Caco-2 (cell line): ENCODE results near the gene TMC5. TPM values are rescaled to one million over a fixed set of nuclear protein-coding genes. Genes with fewer than 3 reads are reported as not detected.

ENCODE experiments used
- BruUV-seq: library from RNA; stranded (reverse); fragments of 400-500 nt; replicated peaks from 2 replicates; lab custom pipeline; 2021; lab: Mats Ljungman, UMichigan
- CTCF ChIA-PET: fragments of 300-600 bp; sonication (Branson Sonifier 250); formaldehyde crosslinking; loops from one replicate; lab custom pipeline; 2022; ENCODE audit warnings: antibody characterized with exemption; lab: Charles Lee
- POLR2A ChIA-PET: fragments of 300-600 bp; sonication (Branson Sonifier 250); formaldehyde crosslinking; loops from one replicate; lab custom pipeline; 2022; ENCODE audit warnings: antibody characterized with exemption; lab: Charles Lee
- DNase-seq, 2 experiments: peaks; one replicate each; pipeline versions ENCODE4 v3.0.0 to v3.0.0-alpha.2; 2020 to 2022
- H3K27me3 ChIP-seq: replicated peaks from 2 replicates; pipeline ENCODE4 v1.6.0; 2011; ENCODE audit warnings: low read length; ENCODE audit not compliant: control insufficient read depth, insufficient read depth
- H3K36me3 ChIP-seq: 2 replicates; pipeline ENCODE4 v1.5.1; 2011; ENCODE audit warnings: low read length; ENCODE audit not compliant: control insufficient read depth, insufficient read depth
- H3K4me1 ChIP-seq: fragments of 250-450 bp; sonication (Bioruptor Pico); 2 replicates; pipeline ENCODE4 v1.5.1; 2020; ENCODE audit warnings: mild to moderate bottlenecking
- H3K4me3 ChIP-seq: 2 replicates; pipeline ENCODE4 v1.5.1; 2011; ENCODE audit warnings: low read depth, mild to moderate bottlenecking, control low read depth, low read length
- H3K9me3 ChIP-seq: fragments of 250-450 bp; sonication (Bioruptor Pico); 2 replicates; pipeline ENCODE4 v1.5.1; 2020; ENCODE audit warnings: mild to moderate bottlenecking, moderate library complexity
- H3K27ac Mint-ChIP-seq: one replicate; pipeline ENCODE4 v1.8.0; 2022; ENCODE audit warnings: mixed read lengths; ENCODE audit not compliant: unreplicated experiment
- H3K27me3 Mint-ChIP-seq: one replicate; pipeline ENCODE4 v1.8.0; 2022; ENCODE audit warnings: mixed read lengths; ENCODE audit not compliant: insufficient read depth, unreplicated experiment
- H3K36me3 Mint-ChIP-seq: one replicate; pipeline ENCODE4 v1.8.0; 2022; ENCODE audit warnings: mild to moderate bottlenecking, mixed read lengths; ENCODE audit not compliant: insufficient read depth, unreplicated experiment
- H3K4me1 Mint-ChIP-seq: one replicate; pipeline ENCODE4 v1.8.0; 2022; ENCODE audit warnings: low read depth, mixed read lengths; ENCODE audit not compliant: unreplicated experiment
- H3K4me3 Mint-ChIP-seq: one replicate; pipeline ENCODE4 v1.8.0; 2022; ENCODE audit warnings: mild to moderate bottlenecking, moderate library complexity, mixed read lengths; ENCODE audit not compliant: unreplicated experiment
- H3K9me3 Mint-ChIP-seq: one replicate; pipeline ENCODE4 v1.8.0; 2022; ENCODE audit warnings: mixed read lengths; ENCODE audit not compliant: unreplicated experiment
- intact Hi-C: fragments of 100-400 bp; cut with micrococcal nuclease; formaldehyde crosslinking; loops from one replicate; pipeline ENCODE4 v1.10.0; 2022; ENCODE audit not compliant: unreplicated experiment
- total RNA-seq: library from RNA; stranded (reverse); gene quantifications from 2 replicates; pipeline ENCODE4 v1.2.3, GENCODE V29; 2022
- TF ChIP-seq, protein P1 (sequence below), 2 experiments: fragments of 200-600 bp in 1 of 2; IDR thresholded peaks; 1 replicate in 1 of 2; 2 replicates in 1 of 2; pipeline versions ENCODE4 v1.5.1 to v1.8.0; 2011 to 2022; ENCODE audit warnings: antibody characterized with exemption in 1 of 2, control low read depth in 1 of 2, inconsistent platforms in 1 of 2, low read depth in 1 of 2, low read length in 1 of 2, mild to moderate bottlenecking in 1 of 2, moderate library complexity in 1 of 2; ENCODE audit not compliant: insufficient read depth in 1 of 2, severe bottlenecking in 1 of 2, unreplicated experiment in 1 of 2

Gene TMC5
- total RNA-seq, 1 experiment from 2014 or later = 2.3 TPM

DNA sequence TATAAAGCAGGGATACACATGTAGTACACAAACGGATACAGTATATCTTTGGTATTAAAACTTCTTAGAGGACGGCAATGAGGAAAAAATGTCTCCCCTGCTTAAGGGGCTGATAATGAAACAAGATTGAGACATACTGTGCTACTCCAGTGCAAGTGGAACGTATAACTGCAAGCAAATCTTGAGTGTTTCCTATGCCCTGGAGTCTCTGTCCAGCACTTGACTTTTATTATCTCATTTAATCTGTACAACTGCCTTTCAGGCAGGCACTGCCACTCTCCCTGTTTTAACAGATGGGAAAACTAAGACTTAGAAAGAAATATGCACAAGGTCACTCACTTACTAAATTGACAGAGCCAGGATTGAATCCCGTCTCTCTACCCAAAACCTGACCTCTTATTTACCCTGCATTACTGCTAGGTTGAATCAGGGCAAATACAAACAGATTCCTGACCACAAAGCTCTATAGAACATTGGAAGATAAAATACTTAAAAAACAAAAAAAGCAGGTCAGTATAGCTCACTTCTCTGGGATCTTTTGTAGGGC lies 28.7 kb downstream of the TMC5 start:
- CTCF ChIA-PET = no interaction called here
- intact Hi-C loops = no loop called here
- H3K27me3 ChIP-seq = no peaks in the 10 kb centered on the region
- BruUV-seq = no TSS peak
- TF ChIP-seq, protein P1, sequence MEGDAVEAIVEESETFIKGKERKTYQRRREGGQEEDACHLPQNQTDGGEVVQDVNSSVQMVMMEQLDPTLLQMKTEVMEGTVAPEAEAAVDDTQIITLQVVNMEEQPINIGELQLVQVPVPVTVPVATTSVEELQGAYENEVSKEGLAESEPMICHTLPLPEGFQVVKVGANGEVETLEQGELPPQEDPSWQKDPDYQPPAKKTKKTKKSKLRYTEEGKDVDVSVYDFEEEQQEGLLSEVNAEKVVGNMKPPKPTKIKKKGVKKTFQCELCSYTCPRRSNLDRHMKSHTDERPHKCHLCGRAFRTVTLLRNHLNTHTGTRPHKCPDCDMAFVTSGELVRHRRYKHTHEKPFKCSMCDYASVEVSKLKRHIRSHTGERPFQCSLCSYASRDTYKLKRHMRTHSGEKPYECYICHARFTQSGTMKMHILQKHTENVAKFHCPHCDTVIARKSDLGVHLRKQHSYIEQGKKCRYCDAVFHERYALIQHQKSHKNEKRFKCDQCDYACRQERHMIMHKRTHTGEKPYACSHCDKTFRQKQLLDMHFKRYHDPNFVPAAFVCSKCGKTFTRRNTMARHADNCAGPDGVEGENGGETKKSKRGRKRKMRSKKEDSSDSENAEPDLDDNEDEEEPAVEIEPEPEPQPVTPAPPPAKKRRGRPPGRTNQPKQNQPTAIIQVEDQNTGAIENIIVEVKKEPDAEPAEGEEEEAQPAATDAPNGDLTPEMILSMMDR (IDR thresholded peaks at IDR 0.05; ENCODE audit: insufficient read depth in 1 of 2, low read depth in 1 of 2, low read length in 1 of 2, severe bottlenecking in 1 of 2, unreplicated experiment in 1 of 2) = no peak
- no peaks in the 10 kb centered on the region for H3K4me1 ChIP-seq
- DNase-seq = no peak
- Mint-ChIP-seq H3K27me3 (peaks cover 3% of the 10 kb centered on the region), H3K9me3 (no peaks in the 10 kb centered on the region), H3K4me1 (no peaks in the 10 kb centered on the region), H3K27ac (no peak overlapping the region), H3K36me3 (no peaks in the 10 kb centered on the region), H3K4me3 (no peak overlapping the region)
- H3K36me3 ChIP-seq = no peaks in the 10 kb centered on the region
- POLR2A ChIA-PET = no interaction called here
- no peak overlapping the region for H3K4me3 ChIP-seq
- H3K9me3 ChIP-seq = no peaks in the 10 kb centered on the region

DNA sequence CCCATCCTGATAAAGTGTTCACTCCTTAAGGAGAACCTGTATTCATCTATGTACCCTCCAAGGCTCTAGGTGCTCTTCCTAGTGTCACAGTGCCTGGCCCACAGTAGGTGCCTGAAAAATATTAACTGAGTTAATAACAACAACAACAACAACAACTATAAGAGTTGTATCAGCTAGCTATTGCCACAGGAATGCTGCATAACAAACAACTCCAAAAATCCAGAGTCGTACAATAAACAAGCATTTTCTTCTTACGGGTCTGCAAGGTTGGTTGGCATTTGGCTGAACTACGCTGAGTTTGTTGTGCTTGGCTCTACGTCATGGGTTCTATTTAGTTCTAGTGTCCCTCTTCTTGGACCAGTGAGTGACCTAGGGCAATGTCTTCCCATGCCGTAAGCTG lies 29.2 kb downstream of the TMC5 start:
- Mint-ChIP-seq H3K36me3 (no peaks in the 10 kb centered on the region), H3K4me1 (no peaks in the 10 kb centered on the region), H3K27me3 (peaks cover 3% of the 10 kb centered on the region), H3K4me3 (no peak overlapping the region), H3K27ac (no peak overlapping the region), H3K9me3 (no peaks in the 10 kb centered on the region)
- no TSS peak for BruUV-seq
- no peak for DNase-seq
- Histone ChIP-seq H3K9me3 (no peaks in the 10 kb centered on the region), H3K4me1 (no peaks in the 10 kb centered on the region), H3K27me3 (no peaks in the 10 kb centered on the region), H3K4me3 (no peak overlapping the region), H3K36me3 (no peaks in the 10 kb centered on the region)
- ChIA-PET POLR2A (no interaction called here), CTCF (no interaction called here)
- TF ChIP-seq, protein P1 (IDR thresholded peaks at IDR 0.05; ENCODE audit: insufficient read depth in 1 of 2, low read depth in 1 of 2, low read length in 1 of 2, severe bottlenecking in 1 of 2, unreplicated experiment in 1 of 2) = no peak
- intact Hi-C loops = no loop called here

DNA sequence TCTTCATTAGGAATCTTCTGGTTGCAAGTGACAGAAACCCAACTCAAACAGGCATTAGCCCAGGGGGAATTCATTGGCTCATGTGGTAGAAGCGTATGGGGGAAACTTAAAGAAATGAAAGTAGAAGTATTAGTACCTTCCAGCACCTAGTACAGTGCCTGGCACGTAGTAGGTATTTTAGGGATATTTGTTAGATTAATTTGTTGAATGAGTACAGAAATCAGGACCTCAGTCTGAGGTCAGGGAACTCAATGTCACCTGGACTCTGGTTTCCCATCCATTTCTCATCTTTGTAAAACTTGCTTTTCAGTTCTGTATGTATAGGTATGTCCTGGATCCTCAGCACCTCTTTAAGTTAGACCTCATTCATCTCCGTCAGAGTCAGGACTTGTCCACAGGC lies 32.5 kb downstream of the TMC5 start:
- H3K36me3 ChIP-seq = no peaks in the 10 kb centered on the region
- H3K27me3 ChIP-seq = no peaks in the 10 kb centered on the region
- H3K4me3 ChIP-seq = no peak overlapping the region
- no peak overlapping the region for H3K27ac Mint-ChIP-seq
- H3K9me3 ChIP-seq = no peaks in the 10 kb centered on the region
- BruUV-seq = no TSS peak
- intact Hi-C loops = no loop called here
- TF ChIP-seq, protein P1 (IDR thresholded peaks at IDR 0.05; ENCODE audit: insufficient read depth in 1 of 2, low read depth in 1 of 2, low read length in 1 of 2, severe bottlenecking in 1 of 2, unreplicated experiment in 1 of 2) = no peak
- no peaks in the 10 kb centered on the region for H3K36me3 Mint-ChIP-seq
- CTCF ChIA-PET = no interaction called here
- no peaks in the 10 kb centered on the region for H3K9me3 Mint-ChIP-seq
- H3K4me3 Mint-ChIP-seq = no peak overlapping the region
- H3K27me3 Mint-ChIP-seq = no peaks in the 10 kb centered on the region
- no peaks in the 10 kb centered on the region for H3K4me1 ChIP-seq
- H3K4me1 Mint-ChIP-seq = no peaks in the 10 kb centered on the region
- DNase-seq = no peak
- POLR2A ChIA-PET = no interaction called here
